HG03060 (cell line): ENCODE data around the gene KCNQ2.
"Not testable (repeated sequence)": the region's sequence is repeated elsewhere in the genome, so short reads cannot be mapped to it uniquely, and the experiment has no call there.

ENCODE experiments used
- ATAC-seq: cut with Tn5 transposase; IDR thresholded peaks from one replicate; pipeline ENCODE4 v1.9.1; 2021; ENCODE audit warnings: low read depth, moderate number of reproducible peaks; ENCODE audit not compliant: unreplicated experiment

The KCNQ2 gene

DNA sequence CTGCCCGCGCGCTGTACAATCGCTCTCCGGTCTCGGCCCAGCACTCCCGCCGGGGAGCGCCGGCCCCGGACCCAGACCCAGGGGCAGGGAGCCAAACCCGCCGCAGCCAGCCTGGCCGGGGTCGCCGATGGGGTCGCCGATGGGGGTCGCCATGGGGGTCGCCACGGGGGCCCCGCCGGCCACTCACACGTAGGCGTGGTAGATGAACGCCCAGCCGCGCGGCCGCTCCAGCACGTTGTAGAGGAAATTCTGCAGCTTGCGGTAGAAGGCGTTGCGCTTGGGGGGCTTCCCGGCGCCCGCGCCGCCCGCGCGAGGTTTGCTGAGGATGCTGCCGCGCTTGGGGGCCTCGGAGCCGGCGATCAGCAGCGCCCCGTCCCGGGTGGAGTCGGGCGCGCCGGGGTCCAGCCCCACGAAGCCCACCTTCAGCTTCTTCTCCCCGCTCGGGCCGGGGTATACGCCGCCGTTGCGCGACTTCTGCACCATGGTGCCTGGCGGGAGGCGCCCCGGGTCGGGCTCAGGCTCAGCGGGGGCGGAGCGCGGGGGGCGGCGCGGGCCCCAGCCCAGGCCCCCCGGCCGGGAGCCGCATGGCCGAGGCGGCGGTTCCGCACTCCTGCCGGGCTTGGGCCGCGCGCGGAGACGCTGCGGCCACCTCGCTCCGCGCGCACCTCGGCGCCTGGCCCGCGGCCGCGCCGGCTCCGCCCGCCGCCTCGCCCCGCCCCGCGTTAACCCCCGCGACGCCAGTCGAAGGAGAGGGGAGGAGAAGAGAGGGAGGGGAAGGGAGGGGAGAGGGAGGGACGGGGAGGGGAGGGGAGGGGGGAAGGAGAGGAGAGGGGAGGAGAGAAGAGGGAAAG lies at the start of gene KCNQ2:
TSS of gene KCNQ2 (minus strand) at position 675 of the 851 bp plus-strand sequence. CDS start at position 483, 192 bp downstream.
- ATAC-seq, result no peak

DNA sequence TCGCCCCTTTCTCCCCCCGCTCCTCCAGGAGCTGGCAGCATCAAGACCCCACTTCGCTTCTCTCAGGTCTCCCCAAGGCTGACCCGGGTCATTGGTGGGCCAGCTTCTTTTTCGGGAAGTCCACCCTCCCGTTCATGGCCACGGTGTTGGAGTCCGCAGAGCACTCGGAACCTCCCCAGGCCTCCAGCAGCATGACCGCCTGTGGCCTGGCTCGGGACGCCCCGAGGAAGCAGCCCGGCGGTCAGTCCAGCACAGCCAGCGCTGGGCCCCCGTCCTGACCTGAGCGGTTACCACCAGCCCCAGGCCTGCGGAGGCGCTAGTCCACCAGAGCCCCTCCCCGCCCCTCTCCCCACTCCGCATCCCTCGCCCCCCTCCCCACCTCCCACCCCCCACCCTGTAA lies 49.1 kb upstream of the KCNQ2 start:
- no peak for ATAC-seq

DNA sequence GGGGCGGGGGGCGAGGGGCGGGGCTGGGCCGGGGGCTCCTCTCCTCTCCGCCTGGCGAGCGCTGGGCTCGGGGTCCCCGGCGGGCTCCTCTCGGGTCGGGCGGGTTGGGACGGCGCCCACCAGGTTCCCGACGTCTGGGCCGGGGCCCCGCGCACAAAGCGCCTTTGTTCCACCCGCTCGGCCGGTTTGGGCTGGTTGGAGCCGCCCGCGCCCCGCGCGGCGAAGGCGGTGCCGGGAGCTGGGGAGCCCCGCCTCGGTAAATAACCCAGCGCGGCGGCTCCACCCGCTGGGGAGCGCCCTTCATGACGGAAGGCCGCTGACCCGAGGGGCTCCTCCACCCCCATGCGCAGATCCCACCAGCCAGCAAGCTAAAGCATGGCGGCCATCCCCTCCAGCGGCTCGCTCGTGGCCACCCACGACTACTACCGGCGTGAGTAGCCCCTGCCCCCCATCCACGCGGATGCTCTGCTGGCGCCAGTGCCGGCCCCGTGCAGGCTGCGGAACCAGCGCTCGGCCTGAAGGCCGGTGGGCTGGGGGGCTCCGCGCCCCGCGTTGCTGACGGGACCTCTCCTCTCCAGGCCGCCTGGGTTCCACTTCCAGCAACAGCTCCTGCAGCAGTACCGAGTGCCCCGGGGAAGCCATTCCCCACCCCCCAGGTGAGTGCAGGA lies 48.6 kb upstream of the KCNQ2 start:
- ATAC-seq, result no peak

DNA sequence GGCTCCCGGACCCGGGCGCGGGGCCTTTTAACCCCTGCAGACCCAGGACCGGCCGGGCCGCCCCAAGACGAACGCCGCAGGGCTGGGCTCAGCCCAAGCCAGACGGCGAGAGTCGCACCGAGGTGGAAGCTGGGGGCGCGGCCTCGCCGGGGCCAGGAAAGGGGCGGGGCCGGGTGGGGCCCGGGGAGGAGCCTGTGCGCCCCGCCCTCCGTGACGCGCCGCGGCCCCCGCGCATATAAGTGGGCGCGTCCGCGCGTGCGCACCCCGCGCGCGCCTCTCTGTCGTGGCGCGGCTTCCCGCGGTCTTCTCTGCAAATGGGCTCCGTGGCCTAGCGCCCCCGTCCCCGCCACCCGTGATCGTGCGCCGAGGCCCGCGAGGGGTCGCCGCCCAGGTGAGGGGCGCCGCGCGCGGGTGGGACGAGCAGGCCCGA lies 48.1 kb upstream of the KCNQ2 start, which contains the start of gene PPDPF:
TSS of gene PPDPF (plus strand) at position 262 of the 430 bp plus-strand sequence. CDS start 544 bp downstream, outside the sequence.
- no peak for ATAC-seq

DNA sequence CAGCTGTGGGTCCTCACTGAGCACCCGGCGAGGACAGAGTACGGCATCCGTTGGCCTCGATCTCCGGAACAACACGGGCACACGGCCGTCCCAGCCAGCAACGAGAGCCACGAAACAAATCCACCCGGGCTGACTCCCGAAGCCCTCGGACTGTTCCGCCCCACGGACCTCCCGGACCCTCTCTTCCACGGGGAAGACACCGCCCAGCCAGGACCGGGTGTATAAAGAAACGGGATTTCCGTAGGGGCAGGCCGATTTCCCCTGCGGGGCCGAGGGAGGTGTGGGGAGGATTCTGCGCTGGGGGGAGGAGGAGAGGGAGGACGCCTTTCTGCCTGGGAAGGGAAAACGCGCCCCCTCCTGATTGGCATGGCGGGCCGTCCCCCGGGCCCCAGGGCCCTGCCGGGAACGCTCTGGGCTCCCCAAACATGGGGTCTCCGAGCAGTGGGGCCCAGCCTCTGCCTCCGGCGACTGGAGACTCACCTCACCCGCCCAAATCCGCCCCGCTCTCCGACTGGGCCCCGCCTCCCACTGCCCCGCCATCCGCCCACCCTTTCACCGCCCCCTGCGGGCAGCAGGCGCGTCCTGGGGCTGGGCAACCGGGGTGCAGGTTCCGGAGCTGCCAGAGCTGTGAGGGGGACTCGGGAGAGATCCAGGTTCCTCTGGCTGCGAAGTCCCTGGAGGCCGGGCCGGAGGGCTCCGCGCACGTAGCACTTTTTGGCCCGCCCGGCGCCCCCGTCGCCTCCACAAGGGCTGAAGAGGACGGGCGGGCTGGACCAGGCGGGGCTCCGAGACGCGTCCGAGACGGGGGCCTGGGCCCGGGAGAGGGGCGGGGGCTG lies 47.4 kb upstream of the KCNQ2 start:
- ATAC-seq, result no peak

DNA sequence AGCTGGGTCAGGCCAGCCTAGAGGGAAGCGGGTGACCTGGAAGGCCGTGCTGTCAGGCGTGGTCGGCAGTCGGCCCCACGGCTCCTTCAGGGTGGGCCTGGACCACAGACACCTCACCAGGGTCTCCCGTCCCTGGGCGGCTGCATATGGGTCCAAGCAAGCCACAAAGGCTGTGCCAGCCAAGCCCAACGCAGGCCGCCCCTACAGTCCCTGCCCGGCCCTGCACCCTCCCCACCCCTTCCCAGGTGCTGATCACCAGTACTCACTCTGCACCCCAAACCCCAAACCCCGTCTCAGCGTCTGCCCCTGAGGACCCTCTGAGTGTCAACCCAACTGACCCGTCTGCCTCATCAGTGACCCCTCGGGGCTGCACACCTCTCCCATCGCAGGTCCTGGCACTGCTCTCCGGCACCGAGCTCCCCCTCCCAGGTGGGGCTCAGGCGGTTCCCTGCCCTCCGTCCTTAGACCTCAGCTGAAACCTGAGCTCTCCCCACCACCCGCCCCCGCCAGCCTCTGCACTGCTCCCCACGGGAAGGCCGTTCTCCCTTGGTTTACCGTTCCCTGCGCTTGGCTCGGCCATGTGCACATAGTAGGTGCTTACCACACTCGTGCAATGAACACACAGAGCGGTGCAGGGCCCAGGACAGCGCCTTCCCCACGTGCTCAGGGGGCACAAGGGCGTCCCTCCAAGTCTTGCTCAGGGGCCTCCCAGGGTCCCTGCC lies 46.7 kb upstream of the KCNQ2 start:
- ATAC-seq, result no peak

DNA sequence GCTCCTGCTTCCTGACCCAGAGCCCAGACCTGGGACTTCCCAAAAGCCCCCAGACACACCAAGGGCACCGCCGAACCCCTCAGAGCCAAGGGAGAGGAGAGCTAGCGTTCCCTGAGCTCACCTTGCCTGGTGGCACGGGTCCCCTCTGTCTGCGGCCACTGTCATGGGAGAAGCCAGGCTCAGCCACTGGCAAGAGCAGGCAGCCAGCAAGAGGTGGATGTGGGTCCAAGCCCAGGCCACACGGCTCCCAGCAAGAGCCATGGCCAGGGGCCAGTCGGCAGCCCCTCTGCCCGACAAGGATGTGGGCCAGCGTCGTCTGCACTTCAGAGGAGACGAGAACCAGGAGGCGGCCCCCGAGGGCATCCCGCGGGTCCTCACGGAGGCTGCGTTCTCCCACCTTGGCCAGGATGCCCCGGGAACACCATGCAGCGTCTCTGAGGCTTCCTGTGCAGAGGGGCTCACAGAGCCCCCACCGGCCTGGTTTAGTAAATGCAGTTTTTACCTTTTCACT lies 46.0 kb upstream of the KCNQ2 start:
- ATAC-seq, result no peak

DNA sequence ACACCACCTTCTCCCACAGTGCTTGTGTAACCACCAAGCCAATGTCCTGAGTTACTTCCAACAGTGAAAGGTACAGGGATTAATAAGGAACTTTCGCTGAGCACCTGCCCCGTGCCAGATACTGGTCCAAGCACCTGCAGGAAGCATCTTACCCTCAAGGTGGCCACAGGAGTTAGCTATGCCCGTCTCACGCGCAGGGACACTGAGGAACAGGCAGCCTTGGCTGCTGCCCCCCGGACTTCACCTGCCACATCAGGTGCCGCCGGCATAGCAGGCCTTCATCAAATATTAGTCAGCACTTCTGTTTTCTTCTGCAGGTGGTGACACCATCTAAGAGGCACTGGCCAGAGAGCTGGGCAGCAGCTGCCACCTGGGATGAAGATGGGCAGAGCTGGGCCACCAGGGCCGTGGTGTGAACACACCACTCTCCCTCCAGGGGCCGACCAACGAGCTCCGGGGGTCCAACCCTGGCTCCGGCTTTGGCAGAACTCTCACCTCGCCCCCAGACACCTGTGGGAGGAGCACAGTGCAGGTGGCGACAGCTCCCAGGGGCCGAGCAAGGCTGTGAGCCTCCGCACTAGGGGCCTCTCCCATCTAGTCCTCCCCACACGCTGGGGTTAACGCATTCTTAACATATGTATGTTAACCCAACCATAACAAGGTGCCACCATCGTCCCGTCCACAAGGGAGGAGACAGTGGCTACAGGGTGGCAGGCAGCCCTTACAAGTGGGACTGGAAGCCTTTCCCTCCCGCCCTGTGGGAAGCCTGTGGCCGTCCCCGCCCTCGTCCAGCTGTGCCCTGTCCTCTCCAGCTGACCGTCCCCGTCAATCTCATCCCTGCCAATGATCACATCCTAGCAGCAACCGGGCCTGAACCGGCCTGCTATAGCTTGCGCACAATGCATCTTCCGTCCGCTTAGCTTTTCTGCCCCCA lies 45.2 kb upstream of the KCNQ2 start:
- no peak for ATAC-seq

DNA sequence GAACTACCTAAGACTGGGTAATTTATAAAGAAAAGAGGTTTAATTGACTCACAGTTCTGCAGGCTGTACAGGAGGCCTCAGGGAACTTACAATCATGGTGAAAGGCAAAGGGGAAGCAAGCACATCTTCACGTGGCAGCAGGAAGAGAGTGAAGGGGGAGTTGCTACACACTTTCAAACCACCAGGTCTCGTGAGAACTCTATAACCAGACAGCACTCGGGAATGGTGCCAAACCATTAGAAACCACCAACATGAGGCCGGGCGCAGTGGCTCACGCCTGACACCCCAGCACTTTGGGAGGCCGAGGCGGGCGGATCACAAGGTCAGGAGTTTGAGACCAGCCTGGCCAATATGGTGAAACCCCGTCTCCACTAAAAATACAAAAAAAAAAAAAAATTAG lies 42.1 kb upstream of the KCNQ2 start:
- ATAC-seq, result not testable (repeated sequence)

DNA sequence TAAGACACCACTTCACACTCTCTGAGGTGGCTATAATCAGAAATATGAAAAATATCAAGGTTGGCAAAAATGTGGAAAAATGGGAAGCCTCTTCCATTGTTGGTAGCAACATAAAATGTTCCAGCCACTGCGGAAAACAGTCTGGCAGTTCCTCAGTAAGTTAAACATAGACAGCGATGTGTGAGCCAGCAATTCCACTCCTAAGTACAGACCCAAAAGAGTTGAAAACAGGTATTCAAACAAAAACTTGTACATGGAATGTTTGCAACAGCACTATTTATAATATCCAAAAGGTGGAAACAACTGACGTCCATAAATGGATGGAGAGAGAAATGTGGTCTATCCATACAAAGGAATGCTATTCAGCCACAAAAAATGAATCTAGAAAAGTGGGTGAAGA lies 40.8 kb upstream of the KCNQ2 start:
- ATAC-seq, result no peak

DNA sequence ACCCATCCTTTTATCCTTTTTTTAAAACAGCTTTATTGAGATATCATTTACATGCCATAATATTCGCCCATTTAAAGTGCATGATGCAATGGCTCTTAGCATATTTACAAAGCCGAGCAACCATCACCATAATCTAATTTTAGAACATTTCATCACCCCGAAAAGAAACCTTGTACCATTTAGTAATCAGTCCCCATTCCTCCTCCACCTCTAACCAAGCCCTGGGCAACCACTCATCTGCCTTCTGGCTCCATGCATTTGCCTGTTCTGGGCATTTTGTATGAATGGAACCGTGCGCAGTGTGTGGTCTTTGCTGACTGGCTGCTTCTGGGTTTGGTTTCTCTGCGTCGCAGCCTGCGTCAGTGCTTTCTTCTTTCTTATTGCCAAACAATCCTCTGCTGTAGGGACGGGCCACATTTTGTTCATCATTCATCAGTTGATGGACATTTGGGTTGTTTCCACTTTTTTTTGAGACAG lies 36.7 kb upstream of the KCNQ2 start:
- ATAC-seq, result no peak

DNA sequence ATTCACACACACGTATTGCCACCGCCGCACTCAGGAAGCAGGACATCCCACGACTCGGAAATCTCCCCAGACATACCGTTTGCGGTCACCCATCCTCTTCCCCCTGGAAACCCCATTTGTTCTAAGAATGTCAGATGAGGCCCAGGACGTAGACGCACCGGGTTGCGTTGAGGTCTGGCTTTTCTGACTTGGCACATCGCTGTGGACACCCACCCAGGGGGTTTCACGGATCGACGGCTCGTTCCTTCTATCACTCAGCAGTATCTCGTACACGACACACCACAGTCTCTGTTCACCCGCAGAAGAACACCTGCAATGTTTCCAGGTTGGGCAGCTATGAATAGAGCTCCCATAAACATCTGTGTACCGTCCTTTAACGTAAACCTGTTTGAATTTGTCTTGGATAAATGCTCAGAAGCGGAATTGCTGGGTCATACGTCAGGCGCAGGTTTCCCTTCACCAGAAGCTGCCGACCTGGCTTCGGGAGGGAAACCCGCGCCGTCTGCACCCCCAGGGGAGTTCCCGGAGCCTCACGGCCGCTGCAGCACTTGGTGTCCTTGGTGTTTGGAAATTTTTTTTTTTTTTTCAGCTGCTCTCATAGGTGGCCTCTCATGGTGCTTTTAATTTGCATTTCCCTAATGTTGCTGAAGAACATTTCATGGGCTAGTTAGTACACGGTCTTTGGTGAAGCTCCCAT lies 35.8 kb upstream of the KCNQ2 start:
- ATAC-seq, result no peak

DNA sequence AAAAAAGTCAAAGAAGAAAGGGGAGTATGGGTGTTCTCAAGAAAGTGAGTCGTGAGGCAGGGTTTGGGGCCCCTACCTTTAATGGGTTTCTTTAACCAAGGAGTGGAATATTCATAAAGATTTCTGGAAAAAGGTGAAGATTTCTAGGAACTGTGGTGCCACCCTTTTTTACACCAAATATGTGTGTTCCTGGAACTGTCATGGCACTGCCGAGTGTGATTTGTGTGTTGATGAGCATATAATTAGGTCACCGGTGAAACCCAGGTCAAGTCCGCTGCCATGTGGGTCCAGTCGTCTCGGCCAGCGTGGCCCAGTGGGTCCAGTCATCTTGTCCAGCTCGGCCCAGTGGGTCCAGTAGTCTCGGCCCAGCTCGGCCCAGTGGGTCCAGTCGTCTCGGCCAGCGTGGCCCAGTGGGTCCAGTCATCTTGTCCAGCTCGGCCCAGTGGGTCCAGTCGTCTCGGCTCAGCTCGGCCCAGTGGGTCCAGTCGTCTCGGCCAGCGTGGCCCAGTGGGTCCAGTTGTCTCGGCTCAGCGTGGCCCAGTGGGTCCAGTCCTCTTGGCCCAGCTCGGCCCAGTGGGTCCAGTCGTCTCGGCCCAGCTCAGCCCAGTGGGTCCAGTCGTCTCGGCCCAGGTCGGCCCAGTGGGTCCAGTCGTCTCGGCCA lies 34.8 kb upstream of the KCNQ2 start:
- ATAC-seq, result no peak

DNA sequence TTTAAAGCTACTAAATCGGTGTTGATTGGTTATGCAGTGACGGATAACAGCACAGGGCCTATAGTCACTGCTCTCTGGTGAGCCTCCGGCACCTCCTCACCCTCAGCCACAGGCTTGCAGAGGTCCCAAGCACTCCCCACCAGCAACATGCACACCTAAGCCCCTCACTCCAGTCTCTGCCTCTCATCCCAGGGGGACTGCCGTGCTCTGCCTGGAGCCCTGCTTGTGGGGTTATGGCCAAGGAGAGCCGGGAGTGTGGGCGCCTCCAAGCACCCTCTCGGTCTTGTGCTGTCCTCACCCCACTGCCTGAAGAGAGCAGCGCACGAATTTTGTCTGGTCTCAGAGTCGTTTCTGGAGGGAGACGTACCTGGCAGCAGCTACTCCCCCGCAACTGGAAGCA lies 33.3 kb upstream of the KCNQ2 start:
- ATAC-seq, result no peak

DNA sequence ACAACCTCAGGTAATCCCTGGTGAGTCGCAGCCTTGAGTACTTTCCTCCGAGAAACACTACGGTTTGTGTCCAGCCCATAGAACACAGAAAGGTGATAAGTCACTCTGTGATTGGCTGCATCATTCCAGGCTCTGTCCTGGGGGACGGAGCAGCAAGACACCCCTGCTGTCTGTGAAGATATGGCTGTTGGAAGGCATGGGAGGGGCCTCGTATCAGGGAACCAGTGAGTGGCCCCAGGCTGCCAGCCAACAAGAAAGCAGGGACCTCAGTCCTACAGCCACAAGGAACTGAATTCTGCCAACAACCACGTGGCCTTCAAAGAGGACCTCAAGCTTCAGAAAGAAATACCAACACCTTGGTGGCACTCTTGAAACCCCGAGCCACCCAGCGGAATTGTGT lies 32.8 kb upstream of the KCNQ2 start:
- ATAC-seq, result no peak

DNA sequence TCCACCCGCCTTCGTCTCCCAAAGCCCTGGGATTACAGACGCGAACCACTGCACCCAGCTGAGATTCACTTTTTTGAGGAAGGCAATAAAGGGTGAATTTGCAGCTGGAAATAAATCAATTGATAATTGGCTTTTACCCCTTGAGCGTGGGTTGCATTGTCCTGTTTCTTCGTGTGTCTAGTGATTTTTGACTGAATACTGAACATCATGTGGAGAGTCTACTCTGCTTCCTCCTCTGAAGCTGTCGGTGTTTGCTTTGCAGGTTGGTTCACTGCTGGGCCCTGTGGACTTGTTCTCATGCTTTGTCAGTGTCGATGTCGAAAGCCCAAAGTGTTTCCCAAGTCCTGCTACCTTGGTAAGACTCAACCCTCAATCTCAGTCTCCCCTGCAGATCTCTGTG lies 32.2 kb upstream of the KCNQ2 start:
- no peak for ATAC-seq

DNA sequence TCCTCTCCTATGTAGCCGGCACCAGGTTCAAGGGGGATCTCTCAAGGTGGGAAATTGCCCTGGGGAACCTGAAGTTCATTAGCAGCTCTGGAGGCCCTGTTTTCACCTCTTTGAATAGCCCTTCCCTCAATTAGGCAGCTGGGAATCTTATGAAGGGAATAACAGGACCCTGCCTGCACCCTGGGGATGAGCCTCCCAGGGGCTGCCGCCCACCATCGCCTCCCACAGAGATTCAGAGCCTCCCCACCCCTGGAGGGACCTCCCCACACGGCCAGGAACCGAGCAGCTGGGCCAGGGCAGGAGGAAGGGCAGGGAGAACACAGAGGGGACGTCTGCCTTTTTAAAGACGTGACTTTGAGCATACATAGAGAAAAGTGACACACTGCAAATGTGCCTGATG lies 31.1 kb upstream of the KCNQ2 start:
- ATAC-seq, result no peak

DNA sequence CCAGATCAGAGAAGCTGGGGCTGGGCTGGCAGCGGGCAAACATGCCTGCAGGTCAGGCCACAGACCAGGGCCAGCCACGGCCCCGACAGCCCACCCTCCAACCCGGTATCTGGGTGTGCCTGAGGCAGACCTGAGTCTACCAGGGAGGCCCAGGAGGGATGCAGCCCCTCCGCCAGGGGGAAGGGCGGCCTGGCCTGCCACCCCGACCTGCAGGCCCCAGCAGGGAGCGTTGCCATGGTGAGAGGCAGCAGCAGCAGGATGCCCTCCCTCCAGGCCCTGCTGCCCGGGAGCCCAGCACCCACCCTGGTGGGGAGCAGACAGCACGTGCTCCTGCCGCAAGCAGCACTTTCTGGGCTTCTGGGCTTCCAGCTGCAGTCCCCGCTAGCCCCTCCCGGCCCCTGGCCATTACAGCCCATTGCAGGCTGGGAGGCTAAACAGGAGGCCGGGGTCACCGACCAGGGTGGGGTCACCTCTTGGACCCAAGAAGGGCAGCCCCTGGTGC lies 30.3 kb upstream of the KCNQ2 start:
- no peak for ATAC-seq
